SK-N-MC (cell line): ENCODE data around the gene COA7.
"Not testable (repeated sequence)": the region's sequence is repeated elsewhere in the genome, so short reads cannot be mapped to it uniquely, and the experiment has no call there.

Experiments used
- DNase-seq: peaks from one replicate; pipeline ENCODE4 v3.0.0-alpha.2; 2011; ENCODE audit warnings: low read depth, low spot score
- H3K27ac ChIP-seq: fragments of 200-600 bp; sonication (generic); 2 replicates; pipeline ENCODE4 v1.5.1; 2016; ENCODE audit warnings: mixed run types
- H3K36me3 ChIP-seq: fragments of 200-600 bp; sonication (generic); 2 replicates; pipeline ENCODE4 v1.6.1; 2017; ENCODE audit warnings: antibody characterized with exemption, low read length, mixed read lengths; ENCODE audit not compliant: insufficient read depth
- H3K4me3 ChIP-seq: fragments of 200-600 bp; sonication (generic); 2 replicates; pipeline ENCODE4 v1.5.1; 2016
- H3K9ac ChIP-seq: fragments of 200-600 bp; sonication (generic); 2 replicates; pipeline ENCODE4 v1.8.0; 2017; ENCODE audit warnings: mixed run types, mixed read lengths; ENCODE audit not compliant: insufficient read length
- H3K9me3 ChIP-seq: fragments of 200-600 bp; sonication (generic); 2 replicates; pipeline ENCODE4 v1.6.1; 2017; ENCODE audit warnings: low read depth, mild to moderate bottlenecking, antibody characterized with exemption, low read length, moderate library complexity, mixed read lengths
- EZH2 ChIP-seq: fragments of 200-600 bp; sonication (generic); IDR thresholded peaks from one replicate; pipeline ENCODE4 v1.6.1; 2017; ENCODE audit warnings: antibody characterized with exemption
- FOXP2 ChIP-seq: optimal IDR thresholded peaks from 2 replicates; pipeline ENCODE3; 2011; ENCODE audit warnings: mild to moderate bottlenecking, moderate library complexity; ENCODE audit not compliant: insufficient read depth; ENCODE audit errors: extremely low read length, control extremely low read depth
- POLR2AphosphoS5 ChIP-seq: IDR thresholded peaks from 2 replicates; pipeline ENCODE4 v1.6.1; 2012; ENCODE audit warnings: mild to moderate bottlenecking, low read depth, low read length, borderline replicate concordance

COA7 gene

DNA sequence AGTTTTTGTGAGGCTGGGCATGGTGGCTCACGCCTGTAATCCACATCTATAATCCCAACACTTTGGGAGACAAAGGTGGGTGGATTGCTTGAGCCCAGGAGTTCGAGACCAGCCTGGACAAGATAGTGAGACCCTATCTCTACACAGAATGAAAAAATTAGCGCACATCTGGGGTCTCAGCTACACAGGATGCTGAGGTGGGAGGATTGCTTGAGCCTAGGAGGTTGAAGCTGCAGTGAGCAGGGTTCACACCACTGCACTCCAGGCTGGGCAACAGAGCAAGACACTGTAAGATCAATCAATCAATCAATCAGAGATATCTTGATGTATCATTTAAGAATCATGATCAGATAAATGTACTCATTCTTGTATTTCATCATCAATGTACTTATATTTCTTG is 35.2 kb upstream of the COA7 start:
- H3K36me3 ChIP-seq: no peaks in the 10 kb centered on the region
- H3K27ac ChIP-seq: no peak overlapping the region
- DNase-seq: no peak
- H3K9ac ChIP-seq: no peak overlapping the region
- H3K4me3 ChIP-seq: no peak overlapping the region
- no peaks in the 10 kb centered on the region for H3K9me3 ChIP-seq
- TF ChIP-seq POLR2AphosphoS5 (no peak), FOXP2 (no peak), EZH2 (no peak)

DNA sequence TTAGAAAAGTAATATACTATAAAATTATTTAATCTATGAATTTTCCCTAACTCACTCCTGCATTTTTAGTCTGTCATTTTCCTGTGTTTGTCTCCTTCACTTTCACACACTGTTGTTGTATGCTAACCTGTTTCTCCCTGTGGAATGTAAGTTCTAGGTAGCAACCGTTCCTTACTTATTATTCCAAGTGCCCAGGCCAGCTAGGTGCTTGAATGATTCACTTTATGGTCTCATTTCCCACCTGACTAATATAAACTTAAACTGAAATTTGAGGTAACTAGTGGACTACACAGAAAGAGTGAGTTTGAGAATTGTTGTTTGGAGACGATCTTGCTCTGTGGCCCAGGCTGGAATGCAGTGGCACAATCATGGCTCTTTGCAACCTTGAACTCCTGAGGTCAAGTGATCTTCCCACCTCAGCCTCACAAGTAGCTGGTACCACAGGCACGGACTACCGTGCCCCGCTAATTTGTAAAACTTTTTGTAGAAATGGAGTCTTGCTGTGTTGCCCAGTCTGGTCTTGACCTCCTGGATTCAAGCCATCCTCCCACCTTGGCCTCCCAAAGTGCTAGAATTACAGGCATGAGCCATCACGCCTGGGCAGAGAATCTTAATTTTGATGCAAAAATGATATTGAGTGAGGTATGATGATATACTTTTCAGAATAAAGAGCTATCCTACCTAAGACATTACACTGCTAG is 30.0 kb upstream of the COA7 start:
- no peak overlapping the region for H3K27ac ChIP-seq
- no peak overlapping the region for H3K4me3 ChIP-seq
- TF ChIP-seq FOXP2 (no peak), EZH2 (no peak), POLR2AphosphoS5 (no peak)
- H3K9me3 ChIP-seq: no peaks in the 10 kb centered on the region
- H3K36me3 ChIP-seq: no peaks in the 10 kb centered on the region
- no peak for DNase-seq
- no peak overlapping the region for H3K9ac ChIP-seq

DNA sequence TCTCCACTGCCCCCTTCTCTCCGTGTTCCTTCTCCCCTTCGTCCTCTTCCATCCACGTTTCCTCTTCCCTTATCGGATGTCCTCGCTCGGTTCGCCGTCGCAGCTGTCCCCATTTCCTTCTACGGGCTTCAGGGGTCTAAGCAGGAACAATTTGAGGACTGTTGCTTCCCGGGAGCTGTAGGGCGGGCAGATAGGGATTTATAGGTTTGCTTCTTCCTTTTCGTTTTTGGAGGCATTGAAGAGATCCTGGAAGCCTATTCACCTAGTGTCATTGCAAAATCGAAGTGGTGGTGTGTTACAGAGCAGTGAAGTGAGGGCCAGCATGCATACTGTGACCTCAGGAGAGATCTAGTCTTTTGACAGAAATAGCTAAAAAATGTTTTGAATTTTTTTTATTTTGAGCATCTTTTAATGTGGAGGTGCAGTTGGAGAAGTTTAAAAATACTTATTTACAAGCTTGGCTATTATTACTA is 29.0 kb upstream of the COA7 start:
- Histone ChIP-seq H3K4me3 (peak overlapping the region; percentile 78), H3K9me3 (no peaks in the 10 kb centered on the region), H3K36me3 (no peaks in the 10 kb centered on the region), H3K27ac (no peak overlapping the region), H3K9ac (peak overlapping the region; percentile 84)
- DNase-seq: no peak
- TF ChIP-seq EZH2: no peak
- no peak for TF ChIP-seq FOXP2
- TF ChIP-seq POLR2AphosphoS5: no peak

DNA sequence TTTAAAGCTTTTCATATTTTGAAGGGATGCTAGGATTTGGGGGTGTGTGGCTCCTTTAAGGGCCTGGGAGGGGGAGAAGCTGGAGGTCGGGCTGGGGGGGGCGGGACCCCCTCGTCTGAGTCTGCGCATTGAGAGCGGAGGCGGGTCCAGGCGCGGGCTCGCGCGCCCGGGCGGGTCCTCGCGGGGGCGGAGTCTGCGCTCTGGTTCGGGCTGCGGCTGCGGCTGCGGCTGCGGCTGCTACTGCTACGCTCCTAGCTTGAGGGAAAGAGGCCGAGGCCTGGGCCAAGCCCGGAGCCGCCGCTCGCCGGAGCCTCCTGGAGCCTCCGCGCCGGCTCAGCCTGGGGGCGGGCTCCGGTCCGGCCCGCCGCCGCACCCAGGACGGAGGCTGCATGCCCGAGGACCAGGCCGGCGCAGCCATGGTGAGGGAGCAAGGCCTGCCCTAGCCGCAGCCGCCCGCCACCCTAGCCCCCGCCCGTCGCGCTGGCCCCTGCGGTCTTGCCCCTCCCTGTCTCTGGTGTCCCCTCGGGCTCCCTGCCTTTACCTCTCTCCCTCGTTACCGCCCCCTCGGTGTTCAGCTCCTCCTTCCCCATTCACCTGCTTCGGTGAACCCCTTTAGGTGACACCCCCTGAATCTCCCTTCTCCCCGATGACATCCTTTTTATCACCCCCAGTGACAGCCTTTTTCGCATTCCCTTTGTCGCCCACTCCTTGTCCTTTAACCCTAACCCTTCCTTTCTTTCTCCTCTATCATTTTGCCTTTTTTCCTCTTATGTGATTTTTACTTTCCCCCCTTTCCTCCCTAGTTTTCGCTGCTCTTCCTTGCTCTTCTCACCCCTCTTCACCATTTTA is 28.3 kb upstream of the COA7 start, which contains the start of gene ZYG11B:
Gene ZYG11B, plus strand, starts transcription at position 189 of the 849 bp plus-strand sequence. Its CDS starts 201 bp downstream, at position 390.
- Histone ChIP-seq H3K27ac (no peak within 1 kb of the TSS), H3K36me3 (no peaks in the 10 kb centered on the region), H3K9me3 (no peaks in the 10 kb centered on the region), H3K4me3 (peak within 1 kb of the TSS; percentile 78), H3K9ac (peak within 1 kb of the TSS; percentile 84)
- TF ChIP-seq POLR2AphosphoS5 (peak; percentile 32; the same call in 1 of the 2 replicates), EZH2 (no peak)
- peak; percentile 26 for DNase-seq

DNA sequence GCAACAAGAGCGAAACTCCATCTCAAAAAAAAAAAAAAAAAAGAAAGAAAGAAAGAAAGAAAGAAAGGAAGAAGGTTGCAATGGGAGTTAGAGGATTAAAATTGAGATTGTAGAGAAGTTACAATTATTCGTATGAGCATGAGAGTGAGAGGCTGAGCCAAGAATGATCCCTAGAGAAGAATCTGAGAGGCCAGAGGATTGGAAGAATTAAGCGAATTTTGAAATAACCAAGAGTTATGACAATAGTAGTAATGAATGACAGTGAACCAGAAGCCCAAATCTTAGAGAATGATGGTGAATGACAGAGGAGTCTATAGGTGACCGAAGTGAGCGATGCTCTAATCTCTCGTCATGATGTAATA is 27.7 kb upstream of the COA7 start:
- TF ChIP-seq POLR2AphosphoS5: no peak
- Histone ChIP-seq H3K9me3 (no peaks in the 10 kb centered on the region), H3K27ac (no peak overlapping the region), H3K36me3 (no peaks in the 10 kb centered on the region), H3K9ac (peak overlapping the region; percentile 24), H3K4me3 (peak overlapping the region; percentile 78)
- DNase-seq: peak; percentile 3

DNA sequence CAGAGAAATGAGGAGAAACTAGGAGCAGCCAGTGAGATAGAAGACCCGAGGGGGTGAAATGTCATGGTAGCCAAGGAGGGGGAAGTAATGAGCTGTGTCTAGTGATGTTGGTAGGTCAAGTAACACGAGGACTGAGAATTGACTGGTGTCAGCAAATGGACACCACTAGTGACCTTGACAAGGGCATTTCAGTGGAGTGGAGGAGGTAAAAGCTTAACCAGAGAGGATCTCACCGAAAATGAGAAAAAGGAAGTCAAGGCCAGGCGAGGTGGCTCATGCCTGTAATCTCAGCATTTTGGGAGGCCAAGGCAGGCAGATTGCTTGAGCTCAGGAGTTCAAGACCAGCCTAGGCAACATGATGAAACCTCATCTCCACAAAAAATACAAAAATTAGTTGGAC is 25.1 kb upstream of the COA7 start:
- H3K4me3 ChIP-seq: no peak overlapping the region
- TF ChIP-seq POLR2AphosphoS5: no peak
- TF ChIP-seq EZH2: no peak
- no peak for TF ChIP-seq FOXP2
- H3K27ac ChIP-seq: no peak overlapping the region
- H3K36me3 ChIP-seq: no peaks in the 10 kb centered on the region
- no peak for DNase-seq
- no peaks in the 10 kb centered on the region for H3K9me3 ChIP-seq
- no peak overlapping the region for H3K9ac ChIP-seq

DNA sequence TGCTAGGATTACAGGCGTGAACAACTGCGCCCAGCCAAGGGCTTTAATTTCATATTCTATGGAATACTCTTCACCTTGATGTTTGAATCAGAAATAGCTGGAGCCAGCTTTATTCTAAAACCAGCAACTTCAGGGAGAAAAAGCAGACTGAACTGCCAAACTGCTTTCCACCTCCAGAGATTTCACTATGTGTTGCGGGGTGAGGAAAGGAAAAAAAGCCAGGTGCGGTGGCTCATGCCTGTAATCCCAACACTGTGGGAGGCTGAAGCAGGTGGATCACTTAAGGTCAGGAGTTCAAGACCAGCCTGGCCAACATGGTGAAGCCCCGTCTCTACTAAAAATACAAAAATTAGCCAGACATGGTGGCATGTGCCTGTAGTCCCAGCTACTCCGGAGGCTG is 17.1 kb upstream of the COA7 start:
- not testable (repeated sequence) for H3K36me3 ChIP-seq, H3K9me3 ChIP-seq, H3K4me3 ChIP-seq, DNase-seq, H3K27ac ChIP-seq, H3K9ac ChIP-seq

DNA sequence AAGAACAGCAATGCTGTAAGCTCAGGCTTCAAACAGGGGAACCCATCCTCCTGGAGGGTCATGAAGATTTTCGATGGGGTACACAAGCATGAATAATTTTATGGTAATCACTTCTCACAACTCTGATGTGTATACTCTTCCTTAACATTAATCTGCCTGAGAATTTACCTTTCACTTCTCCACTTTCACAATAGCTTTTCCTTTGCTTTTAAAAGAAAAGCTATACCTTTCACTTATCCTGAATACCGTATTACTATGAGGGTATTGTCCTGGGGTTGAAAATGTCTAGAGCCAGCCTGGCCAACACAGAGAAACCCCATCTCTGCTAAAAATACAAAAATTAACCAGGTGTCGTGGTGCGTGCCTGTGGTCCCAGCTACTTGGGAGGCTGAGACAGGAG is 15.4 kb upstream of the COA7 start:
- no peaks in the 10 kb centered on the region for H3K9me3 ChIP-seq
- TF ChIP-seq POLR2AphosphoS5 (no peak), FOXP2 (no peak), EZH2 (no peak)
- H3K27ac ChIP-seq: no peak overlapping the region
- H3K9ac ChIP-seq: no peak overlapping the region
- no peaks in the 10 kb centered on the region for H3K36me3 ChIP-seq
- no peak for DNase-seq
- no peak overlapping the region for H3K4me3 ChIP-seq

DNA sequence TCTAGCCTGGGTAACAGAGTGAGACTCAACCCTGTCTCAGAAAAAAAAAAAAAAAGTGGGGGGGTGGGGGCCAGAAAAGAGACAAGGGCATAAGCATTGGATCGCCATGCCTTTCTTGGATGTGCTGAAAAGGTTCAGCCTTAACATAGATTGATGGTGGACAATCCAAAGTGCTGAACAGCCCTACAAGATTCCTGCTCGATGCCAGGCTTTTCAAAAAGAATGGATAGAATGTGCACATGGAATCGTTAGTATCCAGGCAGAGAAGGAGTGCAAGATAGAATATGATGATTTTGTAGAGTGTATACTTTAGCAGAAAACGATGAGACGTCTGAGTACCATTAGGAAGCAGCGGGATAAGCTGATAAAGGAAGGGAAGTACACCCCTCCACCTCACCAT is 10.9 kb upstream of the COA7 start:
- no peak overlapping the region for H3K27ac ChIP-seq
- H3K36me3 ChIP-seq: no peaks in the 10 kb centered on the region
- no peak for DNase-seq

More for the DNA sequence above, 10.9 kb upstream of the COA7 start:
- TF ChIP-seq FOXP2: no peak
- no peak for TF ChIP-seq EZH2
- TF ChIP-seq POLR2AphosphoS5: no peak
- H3K4me3 ChIP-seq: no peak overlapping the region
- H3K9me3 ChIP-seq: no peaks in the 10 kb centered on the region
- H3K9ac ChIP-seq: no peak overlapping the region
